IMR-90 (cell line): ENCODE results near the gene CLDN4. TPM values are rescaled to one million over a fixed set of nuclear protein-coding genes. Genes with fewer than 3 reads are reported as not detected.

Experiments
- ATAC-seq: fragments of 200-7000 bp; cut with Tn5 transposase; 2 replicates; pipeline ENCODE4 v1.9.1; 2020; ENCODE audit warnings: low read depth, mild to moderate bottlenecking, moderate library complexity
- BruUV-seq: library from RNA; stranded (reverse); fragments of 400-500 nt; replicated peaks from 2 replicates; lab custom pipeline; 2021; lab: Mats Ljungman, UMichigan
- CTCF ChIA-PET: fragments of 300-600 bp; formaldehyde crosslinking; extraction: SDS; loops from one replicate; lab custom pipeline; 2021; ENCODE audit warnings: antibody characterized with exemption; lab: Yijun Ruan, JAX
- POLR2A ChIA-PET: fragments of 300-600 bp; sonication (Branson Sonifier 250); formaldehyde crosslinking; loops from one replicate; lab custom pipeline; 2022; ENCODE audit warnings: antibody characterized with exemption; ENCODE audit not compliant: unreplicated experiment; lab: Charles Lee
- DNase-seq: peaks from one replicate; pipeline ENCODE4 v3.0.0; 2013
- H2AFZ ChIP-seq: replicated peaks from 2 replicates; pipeline ENCODE3; 2013; ENCODE audit warnings: low read length, mild to moderate bottlenecking; ENCODE audit not compliant: poor library complexity
- H2AK5ac ChIP-seq: 2 replicates; pipeline ENCODE4 v1.6.1; 2013; ENCODE audit warnings: low read depth, low read length, inconsistent platforms
- H2AK9ac ChIP-seq: replicated peaks from 2 replicates; pipeline ENCODE3; 2013; ENCODE audit warnings: mild to moderate bottlenecking, low read depth, low read length, moderate library complexity; ENCODE audit not compliant: poor library complexity
- H2BK120ac ChIP-seq: 2 replicates; pipeline ENCODE4 v1.6.1; 2013; ENCODE audit warnings: low read depth, low read length, inconsistent platforms
- H2BK15ac ChIP-seq: 3 replicates; pipeline ENCODE4 v1.6.1; 2013; ENCODE audit warnings: low read depth, low read length, inconsistent platforms
- H2BK20ac ChIP-seq: 2 replicates; pipeline ENCODE4 v1.6.1; 2013; ENCODE audit warnings: low read depth, mild to moderate bottlenecking, inconsistent platforms, low read length, moderate library complexity
- H2BK5ac ChIP-seq: 2 replicates; pipeline ENCODE4 v1.6.1; 2013; ENCODE audit warnings: mild to moderate bottlenecking, low read depth, low read length, inconsistent platforms; ENCODE audit not compliant: poor library complexity, severe bottlenecking
- H3K14ac ChIP-seq: replicated peaks from 2 replicates; pipeline ENCODE4 v1.6.1; 2013; ENCODE audit warnings: low read depth, low read length, inconsistent platforms
- H3K18ac ChIP-seq: 2 replicates; pipeline ENCODE4 v1.6.1; 2013; ENCODE audit warnings: low read depth, low read length, control low read depth
- H3K23ac ChIP-seq: 2 replicates; pipeline ENCODE4 v1.6.1; 2013; ENCODE audit warnings: low read depth, low read length, inconsistent platforms
- H3K27ac ChIP-seq: 2 replicates; pipeline ENCODE4 v1.5.1; 2013; ENCODE audit warnings: mild to moderate bottlenecking, control low read depth, low read length; ENCODE audit not compliant: insufficient read depth
- H3K27me3 ChIP-seq: 2 replicates; pipeline ENCODE4 v1.6.1; 2013; ENCODE audit warnings: low read length; ENCODE audit not compliant: control insufficient read depth, insufficient read depth
- H3K36me3 ChIP-seq: 2 replicates; pipeline ENCODE4 v1.6.1; 2013; ENCODE audit warnings: low read length, mixed read lengths; ENCODE audit not compliant: control insufficient read depth, insufficient read depth
- H3K4ac ChIP-seq: 2 replicates; pipeline ENCODE4 v1.6.1; 2013; ENCODE audit warnings: low read depth, low read length, inconsistent platforms
- H3K4me1 ChIP-seq: 2 replicates; pipeline ENCODE4 v1.6.1; 2013; ENCODE audit warnings: low read length, mixed read lengths; ENCODE audit not compliant: control insufficient read depth, insufficient read depth
- H3K4me2 ChIP-seq: 2 replicates; pipeline ENCODE4 v1.6.1; 2013; ENCODE audit warnings: low read depth, mild to moderate bottlenecking, control low read depth, low read length, moderate library complexity
- H3K4me3 ChIP-seq: 2 replicates; pipeline ENCODE4 v1.5.1; 2013; ENCODE audit warnings: low read depth, mild to moderate bottlenecking, control low read depth, low read length, moderate library complexity; ENCODE audit not compliant: insufficient read depth
- H3K56ac ChIP-seq: 2 replicates; pipeline ENCODE4 v1.6.1; 2013; ENCODE audit warnings: low read length, inconsistent platforms; ENCODE audit not compliant: insufficient read depth; ENCODE audit errors: extremely low read depth
- H3K79me1 ChIP-seq, 2 experiments: 2 replicates each; pipeline ENCODE4 v1.6.1; 2013; ENCODE audit warnings: low read length in 2 of 2, inconsistent platforms in 1 of 2, low read depth in 1 of 2
- H3K9ac ChIP-seq: 2 replicates; pipeline ENCODE4 v1.6.1; 2013; ENCODE audit warnings: low read depth, low read length, control low read depth
- H3K9me1 ChIP-seq: 2 replicates; pipeline ENCODE4 v1.6.1; 2013; ENCODE audit warnings: low read length, inconsistent platforms; ENCODE audit not compliant: insufficient read depth
- H3K9me3 ChIP-seq: 2 replicates; pipeline ENCODE4 v1.6.1; 2013; ENCODE audit warnings: low read length; ENCODE audit not compliant: control insufficient read depth, insufficient read depth
- H4K20me1 ChIP-seq: 2 replicates; pipeline ENCODE4 v1.6.1; 2013; ENCODE audit warnings: low read length, inconsistent platforms; ENCODE audit not compliant: insufficient read depth
- H4K5ac ChIP-seq: 2 replicates; pipeline ENCODE4 v1.6.1; 2013; ENCODE audit warnings: mild to moderate bottlenecking, low read depth, low read length, control low read depth
- H4K8ac ChIP-seq, 2 experiments: 2 replicates each; pipeline ENCODE4 v1.6.1; 2013; ENCODE audit warnings: low read depth in 2 of 2, low read length in 2 of 2, control low read depth in 1 of 2, inconsistent platforms in 1 of 2
- H4K91ac ChIP-seq: 2 replicates; pipeline ENCODE4 v1.6.1; 2013; ENCODE audit warnings: low read depth, low read length, inconsistent platforms; ENCODE audit not compliant: insufficient read depth
- BHLHE40 ChIP-seq: fragments of 150-350 bp; IDR thresholded peaks from 2 replicates; pipeline ENCODE4 v1.6.1; 2016; ENCODE audit warnings: mild to moderate bottlenecking, low read depth, low read length
- CEBPB ChIP-seq: IDR thresholded peaks from 2 replicates; pipeline ENCODE4 v1.6.1; 2012; ENCODE audit warnings: low read depth, low read length, improper control_type of control experiment
- ELK1 ChIP-seq: fragments of 150-350 bp; IDR thresholded peaks from 2 replicates; pipeline ENCODE4 v1.6.1; 2016; ENCODE audit warnings: low read depth, mild to moderate bottlenecking, low read length, moderate library complexity, borderline replicate concordance
- FOS ChIP-seq: fragments of 150-350 bp; IDR thresholded peaks from 2 replicates; pipeline ENCODE4 v1.6.1; 2016; ENCODE audit warnings: low read depth, low read length
- MAFK ChIP-seq: IDR thresholded peaks from 2 replicates; pipeline ENCODE4 v1.6.1; 2012; ENCODE audit warnings: low read depth, low read length, improper control_type of control experiment
- MAZ ChIP-seq: IDR thresholded peaks from 2 replicates; pipeline ENCODE4 v1.6.1; 2012; ENCODE audit warnings: low read depth, mild to moderate bottlenecking, low read length, improper control_type of control experiment, moderate library complexity, borderline replicate concordance
- POLR2A ChIP-seq: IDR thresholded peaks from 2 replicates; pipeline ENCODE4 v1.6.1; 2012; ENCODE audit warnings: mild to moderate bottlenecking, low read depth, low read length
- RAD21 ChIP-seq: IDR thresholded peaks from 2 replicates; pipeline ENCODE4 v1.6.1; 2012; ENCODE audit warnings: low read length, improper control_type of control experiment
- RCOR1 ChIP-seq: IDR thresholded peaks from 2 replicates; pipeline ENCODE4 v1.6.1; 2012; ENCODE audit warnings: mild to moderate bottlenecking, low read length, improper control_type of control experiment; ENCODE audit not compliant: insufficient replicate concordance
- RFX5 ChIP-seq: IDR thresholded peaks from 2 replicates; pipeline ENCODE4 v1.8.0; 2012; ENCODE audit warnings: low read depth, mild to moderate bottlenecking, low read length, moderate library complexity
- SMC3 ChIP-seq: fragments of 150-350 bp; IDR thresholded peaks from 2 replicates; pipeline ENCODE4 v1.6.1; 2016; ENCODE audit warnings: low read depth, mild to moderate bottlenecking, antibody characterized with exemption, low read length, moderate library complexity
- USF2 ChIP-seq: fragments of 150-350 bp; IDR thresholded peaks from 2 replicates; pipeline ENCODE4 v1.6.1; 2017; ENCODE audit warnings: mild to moderate bottlenecking, antibody characterized with exemption, low read length, low read depth
- WGBS, 2 experiments: methylation state at CpG; one replicate each; pipeline versions ENCODE4 v1.1.5 to v1.1.7; 2013; ENCODE audit warnings: missing lambda C conversion rate in 2 of 2; ENCODE audit not compliant: insufficient read length in 1 of 2; ENCODE audit errors: extremely low coverage in 2 of 2; 5-methylcytosine and 5-hydroxymethylcytosine counted together
- dilution Hi-C: fragments of 300-500 bp; cut with HindIII; formaldehyde crosslinking; loops from one replicate; pipeline ENCODE4 v1.14.3; 2018; ENCODE audit warnings: low sequenced_read_pairs; ENCODE audit not compliant: unreplicated experiment
- in situ Hi-C: fragments of 300-500 bp; cut with MboI; formaldehyde crosslinking; loops from 3 replicates; pipeline ENCODE4 v1.14.3; 2019; ENCODE audit warnings: low sequenced_read_pairs, inconsistent platforms, mixed read lengths
- intact Hi-C: fragments of 100-400 bp; cut with micrococcal nuclease; formaldehyde crosslinking; loops from 2 replicates; pipeline ENCODE4 v1.10.0; 2022
- polyA plus RNA-seq, 3 experiments: library from polyadenylated mRNA; depleted of rRNA; stranded (reverse); fragments of >200 nt; gene quantifications; 2 replicates each; pipeline ENCODE4 v1.2.3, GENCODE V29; 2012; ENCODE audit warnings: low replicate concordance in 1 of 3
- total RNA-seq: library from RNA; depleted of rRNA; stranded (reverse); fragments of >200 nt; gene quantifications from 2 replicates; pipeline ENCODE4 v1.2.3, GENCODE V29; 2012

Gene CLDN4
- total and polyA plus RNA-seq, 2 of the 4 experiments (the other 2 are of a cell fraction) = 2.9 to 4.4 TPM

- Histone ChIP-seq H3K27ac (no peak overlapping the region), H3K23ac (no peak overlapping the region), H3K36me3 (no peaks in the 10 kb centered on the region), H4K20me1 (no peaks in the 10 kb centered on the region), H3K9ac (no peak overlapping the region), H3K9me3 (no peaks in the 10 kb centered on the region), H3K4me3 (no peak overlapping the region), H3K56ac (no peak overlapping the region), H2BK120ac (no peak overlapping the region; the same call in 1 of the 2 replicates), H3K9me1 (peaks cover 31% of the 10 kb centered on the region), H2AFZ (peak overlapping the region; percentile 59), H3K27me3 (no peaks in the 10 kb centered on the region), H4K5ac (no peak overlapping the region), H3K4ac (no peak overlapping the region), H2BK20ac (0 out of 2 replicates have a peak overlapping the region, but pooled peaks have one; percentile 29), H3K18ac (no peak overlapping the region), H2BK5ac (no peak overlapping the region), H2AK9ac (no peak overlapping the region), H4K91ac (no peak overlapping the region), H4K8ac (no peak overlapping the region; a peak in 1 of 4 replicates), H2AK5ac (peak overlapping the region; percentile 79; the same call in 1 of the 2 replicates), H3K79me1 (peaks cover 0 to 11% of the 10 kb centered on the region in 2 experiments; a peak in 1 of 4 replicates), H2BK15ac (0 out of 3 replicates have a peak overlapping the region, but pooled peaks have one; percentile 51), H3K4me1 (peaks cover 11% of the 10 kb centered on the region), H3K4me2 (no peak overlapping the region), H3K14ac (no peak overlapping the region)
- DNase-seq (no peak), ATAC-seq (no peak)
- in situ Hi-C loops = no loop called here
- 71% methylated on average over 1 of the region's 7 CpGs; no CpG with 5 or more reads in 1 of the 2 experiments for WGBS, 2 experiments
- CTCF ChIA-PET = interaction anchor here (0.5 kb wide), 1 partner anchor 55 kb away, joined by 6 read pairs; no protein-coding TSS in a partner anchor
- dilution Hi-C loops = no loop called here
- intact Hi-C loops = no loop called here
- no TSS peak for BruUV-seq
- POLR2A ChIA-PET = interaction anchor here (0.7 kb wide), 1 partner anchor 1872 kb away, joined by 3 read pairs; no protein-coding TSS in a partner anchor
- TF ChIP-seq MAFK (no peak), SMC3 (no peak), CEBPB (no peak), RCOR1 (no peak), POLR2A (no peak), RFX5 (no peak), USF2 (no peak), FOS (no peak), ELK1 (no peak), MAZ (no peak), RAD21 (no peak), BHLHE40 (no peak)
Observed at GRCh38 chr7:73829505-73829904, 1.3 kb upstream of the CLDN4 start.
